Measurements from ENCODE around the gene RSF1. TPM values are rescaled to one million over a fixed set of nuclear protein-coding genes. Genes with fewer than 3 reads are reported as not detected.

Gene RSF1
- total RNA-seq, 4 donors from 2014 or later = 38.4 to 129 (median 70.5) TPM

DNA sequence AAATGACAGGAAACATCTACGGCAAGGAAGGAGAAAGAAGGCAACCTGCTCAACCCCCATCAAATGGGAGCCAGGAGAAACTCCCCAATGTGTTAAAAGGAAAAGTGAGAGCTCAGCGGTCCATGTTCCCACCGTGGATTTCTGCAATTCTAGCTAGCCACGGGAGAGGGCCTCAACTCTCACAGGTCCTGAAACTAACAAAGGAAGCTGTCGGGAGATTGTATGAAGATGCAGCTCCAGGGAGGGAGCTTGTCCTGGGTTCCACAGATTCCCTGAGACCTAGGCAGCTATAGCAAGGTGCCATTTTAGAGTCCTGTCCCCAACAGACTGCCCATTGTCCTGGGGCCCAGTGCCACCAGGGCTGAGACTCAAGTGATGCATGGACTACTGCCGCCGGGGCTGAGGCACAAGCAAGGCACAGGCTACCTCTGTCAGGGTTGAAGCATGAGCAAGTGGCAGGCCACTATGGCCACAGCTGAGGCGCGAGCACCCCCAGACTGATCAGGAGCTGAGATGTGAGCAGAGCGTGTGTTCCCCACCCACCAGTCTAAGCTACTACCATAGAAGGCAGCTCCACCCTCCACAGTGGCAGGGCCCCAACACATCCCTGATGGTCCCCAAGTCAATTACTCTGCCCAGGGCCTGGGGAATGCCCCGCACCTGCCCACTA is 31.3 kb downstream of the RSF1 start:
- no peak for TF ChIP-seq POLR2A (IDR thresholded peaks at IDR 0.05)
- TF ChIP-seq, protein P1, sequence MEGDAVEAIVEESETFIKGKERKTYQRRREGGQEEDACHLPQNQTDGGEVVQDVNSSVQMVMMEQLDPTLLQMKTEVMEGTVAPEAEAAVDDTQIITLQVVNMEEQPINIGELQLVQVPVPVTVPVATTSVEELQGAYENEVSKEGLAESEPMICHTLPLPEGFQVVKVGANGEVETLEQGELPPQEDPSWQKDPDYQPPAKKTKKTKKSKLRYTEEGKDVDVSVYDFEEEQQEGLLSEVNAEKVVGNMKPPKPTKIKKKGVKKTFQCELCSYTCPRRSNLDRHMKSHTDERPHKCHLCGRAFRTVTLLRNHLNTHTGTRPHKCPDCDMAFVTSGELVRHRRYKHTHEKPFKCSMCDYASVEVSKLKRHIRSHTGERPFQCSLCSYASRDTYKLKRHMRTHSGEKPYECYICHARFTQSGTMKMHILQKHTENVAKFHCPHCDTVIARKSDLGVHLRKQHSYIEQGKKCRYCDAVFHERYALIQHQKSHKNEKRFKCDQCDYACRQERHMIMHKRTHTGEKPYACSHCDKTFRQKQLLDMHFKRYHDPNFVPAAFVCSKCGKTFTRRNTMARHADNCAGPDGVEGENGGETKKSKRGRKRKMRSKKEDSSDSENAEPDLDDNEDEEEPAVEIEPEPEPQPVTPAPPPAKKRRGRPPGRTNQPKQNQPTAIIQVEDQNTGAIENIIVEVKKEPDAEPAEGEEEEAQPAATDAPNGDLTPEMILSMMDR (IDR thresholded peaks at IDR 0.05) = no peak
- Histone ChIP-seq H3K4me1 (no peaks in the 10 kb centered on the region), H3K27ac (no peak overlapping the region), H3K27me3 (no peaks in the 10 kb centered on the region), H3K4me3 (no peak overlapping the region), H3K9me3 (no peaks in the 10 kb centered on the region), H3K36me3 (no peaks in the 10 kb centered on the region)
- no peak for DNase-seq

DNA sequence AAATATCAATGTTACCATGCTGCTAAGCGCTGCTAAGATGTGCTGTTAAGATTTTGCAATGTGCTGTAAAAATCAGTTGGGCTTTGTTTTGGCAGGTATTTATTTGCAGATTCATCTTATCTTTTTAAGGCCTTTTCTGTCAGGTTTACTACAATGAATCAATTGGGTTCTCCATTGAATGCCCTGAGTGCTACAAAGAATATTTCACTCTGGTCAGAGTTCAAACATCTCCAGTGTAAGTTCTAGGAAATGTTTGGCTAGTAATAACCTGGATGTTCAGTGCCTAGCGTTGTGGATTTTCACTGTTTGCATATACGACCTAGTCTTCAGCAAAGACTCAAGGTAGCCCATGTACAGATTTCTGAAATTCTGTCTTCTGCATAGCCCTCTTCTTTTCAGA is 36.0 kb downstream of the RSF1 start:
- no peaks in the 10 kb centered on the region for H3K27me3 ChIP-seq
- H3K4me3 ChIP-seq = no peak overlapping the region
- TF ChIP-seq, protein P1 (IDR thresholded peaks at IDR 0.05) = no peak
- TF ChIP-seq POLR2A (IDR thresholded peaks at IDR 0.05) = no peak
- DNase-seq = no peak
- H3K36me3 ChIP-seq = no peaks in the 10 kb centered on the region
- no peaks in the 10 kb centered on the region for H3K9me3 ChIP-seq
- no peak overlapping the region for H3K27ac ChIP-seq
- no peaks in the 10 kb centered on the region for H3K4me1 ChIP-seq

DNA sequence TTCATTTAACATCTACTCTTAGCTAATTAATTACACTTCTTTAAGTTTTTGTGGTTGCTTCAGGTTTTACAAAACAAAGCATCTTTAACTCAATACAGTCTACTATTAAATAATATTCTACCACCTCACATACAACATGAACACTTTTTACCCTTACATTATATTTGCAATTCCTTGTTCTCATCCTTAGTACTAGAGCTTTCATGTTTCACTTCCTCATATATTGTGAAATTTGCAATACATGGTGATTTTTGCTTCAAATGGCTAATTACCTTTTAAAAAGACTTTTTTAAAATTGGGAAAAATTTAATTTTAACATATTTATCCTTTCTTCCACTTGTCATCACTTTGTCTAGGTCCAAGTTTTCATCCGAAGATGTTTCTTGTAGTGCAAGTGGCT is 37.5 kb downstream of the RSF1 start:
- TF ChIP-seq, protein P1 (IDR thresholded peaks at IDR 0.05) = no peak
- no peaks in the 10 kb centered on the region for H3K27me3 ChIP-seq
- no peaks in the 10 kb centered on the region for H3K4me1 ChIP-seq
- no peaks in the 10 kb centered on the region for H3K36me3 ChIP-seq
- no peak for DNase-seq
- H3K9me3 ChIP-seq = no peaks in the 10 kb centered on the region
- no peak overlapping the region for H3K27ac ChIP-seq
- H3K4me3 ChIP-seq = no peak overlapping the region

DNA sequence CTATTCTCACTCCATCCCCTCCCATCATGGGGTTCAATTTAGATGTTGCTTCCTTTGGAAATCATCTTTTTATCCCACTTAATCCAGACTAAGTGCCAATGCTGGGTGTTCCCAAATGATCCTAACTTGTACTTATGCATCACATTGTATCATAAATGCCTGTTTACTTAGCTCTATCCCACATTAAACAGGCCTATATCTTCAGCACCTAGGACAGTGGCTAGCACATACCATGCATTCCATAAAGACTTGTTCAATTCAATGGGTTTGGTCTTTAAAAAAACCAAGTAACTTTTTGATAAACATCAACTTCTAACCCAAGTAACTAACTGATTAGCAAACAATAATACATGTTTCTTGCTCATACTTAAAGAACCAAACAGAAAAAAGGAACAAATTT is 40.6 kb downstream of the RSF1 start:
- Histone ChIP-seq H3K9me3 (no peaks in the 10 kb centered on the region), H3K27ac (no peak overlapping the region), H3K27me3 (no peaks in the 10 kb centered on the region), H3K4me3 (no peak overlapping the region), H3K36me3 (no peaks in the 10 kb centered on the region), H3K4me1 (no peaks in the 10 kb centered on the region)
- DNase-seq = no peak
- TF ChIP-seq POLR2A (IDR thresholded peaks at IDR 0.05) = no peak
- TF ChIP-seq, protein P1 (IDR thresholded peaks at IDR 0.05) = no peak

DNA sequence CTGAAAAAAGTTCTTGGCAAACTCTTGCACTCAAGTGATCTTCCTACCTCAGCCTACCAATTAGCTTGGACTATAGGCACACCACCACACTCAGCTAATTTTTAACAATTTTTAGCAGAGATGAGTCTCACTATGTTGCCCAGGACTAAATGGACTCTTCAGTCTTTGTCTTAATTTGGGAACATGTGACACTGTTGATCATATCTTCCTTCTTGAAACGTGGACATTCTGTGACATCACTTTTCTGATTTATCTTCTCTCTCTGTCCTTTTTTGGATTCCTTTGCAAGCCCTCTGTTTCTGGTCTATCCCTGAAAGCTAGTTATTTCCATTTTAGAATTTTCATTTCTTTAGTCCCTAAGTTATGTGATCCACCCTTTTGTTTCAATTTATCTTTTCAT is 42.0 kb downstream of the RSF1 start:
- H3K4me3 ChIP-seq = no peak overlapping the region
- no peaks in the 10 kb centered on the region for H3K36me3 ChIP-seq
- no peaks in the 10 kb centered on the region for H3K9me3 ChIP-seq
- H3K4me1 ChIP-seq = no peaks in the 10 kb centered on the region
- TF ChIP-seq, protein P1 (IDR thresholded peaks at IDR 0.05) = no peak
- no peak for TF ChIP-seq POLR2A (IDR thresholded peaks at IDR 0.05)
- H3K27ac ChIP-seq = no peak overlapping the region
- no peak for DNase-seq
- H3K27me3 ChIP-seq = no peaks in the 10 kb centered on the region

DNA sequence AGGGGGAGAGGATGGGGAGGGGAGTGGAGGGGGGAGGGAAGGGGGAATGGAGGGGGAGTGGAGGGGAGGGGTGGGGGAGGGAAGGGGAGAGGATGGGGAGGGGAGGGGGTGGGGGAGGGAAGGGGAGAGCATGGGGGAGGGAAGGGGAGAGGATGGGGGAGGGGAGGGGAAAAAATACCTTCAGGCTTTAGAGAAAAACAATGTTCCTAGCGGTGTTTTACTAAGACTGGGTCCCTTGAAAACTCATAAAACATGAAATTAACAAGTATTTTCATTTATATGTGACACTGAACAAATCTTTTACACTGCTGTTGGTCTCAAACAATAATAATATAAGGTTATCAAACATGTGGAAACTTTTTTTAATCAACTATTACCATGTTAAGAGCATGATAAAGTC is 42.4 kb downstream of the RSF1 start:
- no peak for DNase-seq
- H3K27ac ChIP-seq = no peak overlapping the region
- no peaks in the 10 kb centered on the region for H3K9me3 ChIP-seq
- H3K4me1 ChIP-seq = no peaks in the 10 kb centered on the region
- H3K36me3 ChIP-seq = no peaks in the 10 kb centered on the region
- no peaks in the 10 kb centered on the region for H3K27me3 ChIP-seq
- TF ChIP-seq, protein P1 (IDR thresholded peaks at IDR 0.05) = no peak
- no peak for TF ChIP-seq POLR2A (IDR thresholded peaks at IDR 0.05)
- H3K4me3 ChIP-seq = no peak overlapping the region

All from Peyer's patch (tissue), 4 donors.